Measurements from ENCODE around the gene N4BP2L1. TPM values are rescaled to one million over a fixed set of nuclear protein-coding genes. Genes with fewer than 3 reads are reported as not detected.
"Not testable (repeated sequence)": the region's sequence is repeated elsewhere in the genome, so short reads cannot be mapped to it uniquely, and the experiment has no call there.

N4BP2L1 gene
- total RNA-seq, 6 experiments from 2014 or later = 0.08 to 0.60 (median 0.33) TPM

DNA sequence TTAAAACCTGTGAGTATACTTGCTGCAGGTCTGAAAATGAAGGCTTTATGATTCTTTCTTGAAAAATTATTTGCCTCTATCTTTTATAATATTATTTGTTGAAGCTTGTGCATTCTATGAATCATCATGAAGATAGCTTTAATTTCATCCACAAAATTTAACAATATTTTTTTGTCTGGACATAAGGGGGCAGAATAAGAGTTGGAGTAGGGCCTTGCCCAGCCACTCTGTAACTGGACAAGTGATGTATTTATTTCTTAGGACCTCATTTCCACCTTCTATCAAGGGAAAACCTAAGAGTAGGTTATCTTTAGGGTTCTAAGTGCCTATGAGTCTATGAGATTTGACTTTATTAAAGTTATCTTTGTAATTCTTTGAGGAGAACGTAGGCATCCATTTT lies 49.9 kb downstream of the N4BP2L1 start:
- peaks cover 20% of the 10 kb centered on the region for H3K36me3 Mint-ChIP-seq (ENCODE audit: low read depth)

DNA sequence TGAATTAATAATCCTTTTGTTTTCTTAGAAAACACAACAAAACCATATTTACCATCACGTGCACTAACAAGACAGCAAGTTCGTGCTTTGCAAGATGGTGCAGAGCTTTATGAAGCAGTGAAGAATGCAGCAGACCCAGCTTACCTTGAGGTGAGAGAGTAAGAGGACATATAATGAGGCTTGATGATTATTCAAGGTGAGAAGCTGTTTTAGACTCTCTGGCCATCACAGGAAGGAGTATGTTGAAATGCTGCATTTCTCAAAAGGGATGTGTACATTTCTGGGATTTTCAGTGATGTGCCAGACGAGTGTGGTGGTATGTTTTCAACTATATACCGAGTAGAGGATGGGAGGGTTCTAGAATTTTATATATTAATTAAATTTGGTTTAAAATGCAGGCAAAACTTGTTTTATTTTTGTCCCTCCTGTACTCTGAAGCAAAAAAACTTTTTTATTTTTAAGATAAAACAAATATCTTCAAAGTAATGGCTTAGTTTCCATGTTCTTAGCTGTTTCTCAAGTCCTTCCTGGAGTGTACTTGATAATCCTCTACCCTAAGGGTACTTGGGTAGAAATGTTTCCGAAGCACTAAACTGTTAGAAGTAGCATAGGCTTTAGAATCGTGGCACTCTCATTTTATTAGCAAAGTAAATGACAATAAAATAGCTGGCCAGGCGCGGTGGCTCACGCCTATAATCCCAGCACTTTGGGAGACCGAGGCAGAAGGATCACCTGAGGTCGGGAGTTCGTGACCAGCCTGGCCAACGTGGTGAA lies 51.1 kb downstream of the N4BP2L1 start:
- Mint-ChIP-seq H3K9me3 (peaks cover 7% of the 10 kb centered on the region; the same call in 1 of the 2 replicates), H3K27me3 (ENCODE audit: insufficient read depth) (no peaks in the 10 kb centered on the region), H3K36me3 (ENCODE audit: low read depth) (peaks cover 31% of the 10 kb centered on the region), H3K4me3 (no peak overlapping the region), H3K27ac (no peak overlapping the region), H3K4me1 (ENCODE audit: low read depth) (no peaks in the 10 kb centered on the region)
- TF ChIP-seq, protein P1, sequence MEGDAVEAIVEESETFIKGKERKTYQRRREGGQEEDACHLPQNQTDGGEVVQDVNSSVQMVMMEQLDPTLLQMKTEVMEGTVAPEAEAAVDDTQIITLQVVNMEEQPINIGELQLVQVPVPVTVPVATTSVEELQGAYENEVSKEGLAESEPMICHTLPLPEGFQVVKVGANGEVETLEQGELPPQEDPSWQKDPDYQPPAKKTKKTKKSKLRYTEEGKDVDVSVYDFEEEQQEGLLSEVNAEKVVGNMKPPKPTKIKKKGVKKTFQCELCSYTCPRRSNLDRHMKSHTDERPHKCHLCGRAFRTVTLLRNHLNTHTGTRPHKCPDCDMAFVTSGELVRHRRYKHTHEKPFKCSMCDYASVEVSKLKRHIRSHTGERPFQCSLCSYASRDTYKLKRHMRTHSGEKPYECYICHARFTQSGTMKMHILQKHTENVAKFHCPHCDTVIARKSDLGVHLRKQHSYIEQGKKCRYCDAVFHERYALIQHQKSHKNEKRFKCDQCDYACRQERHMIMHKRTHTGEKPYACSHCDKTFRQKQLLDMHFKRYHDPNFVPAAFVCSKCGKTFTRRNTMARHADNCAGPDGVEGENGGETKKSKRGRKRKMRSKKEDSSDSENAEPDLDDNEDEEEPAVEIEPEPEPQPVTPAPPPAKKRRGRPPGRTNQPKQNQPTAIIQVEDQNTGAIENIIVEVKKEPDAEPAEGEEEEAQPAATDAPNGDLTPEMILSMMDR (IDR thresholded peaks at IDR 0.05) = no peak
- no peak for DNase-seq

More for the DNA sequence above, 49.9 kb downstream of the N4BP2L1 start:
- Mint-ChIP-seq H3K27ac (no peak overlapping the region), H3K27me3 (ENCODE audit: insufficient read depth) (no peaks in the 10 kb centered on the region), H3K9me3 (peaks cover 7% of the 10 kb centered on the region; the same call in 1 of the 2 replicates), H3K4me3 (no peak overlapping the region), H3K4me1 (ENCODE audit: low read depth) (no peaks in the 10 kb centered on the region)
- TF ChIP-seq, protein P1 (IDR thresholded peaks at IDR 0.05) = peak; percentile 12; the same call in 1 of the 2 replicates
- no peak for DNase-seq

DNA sequence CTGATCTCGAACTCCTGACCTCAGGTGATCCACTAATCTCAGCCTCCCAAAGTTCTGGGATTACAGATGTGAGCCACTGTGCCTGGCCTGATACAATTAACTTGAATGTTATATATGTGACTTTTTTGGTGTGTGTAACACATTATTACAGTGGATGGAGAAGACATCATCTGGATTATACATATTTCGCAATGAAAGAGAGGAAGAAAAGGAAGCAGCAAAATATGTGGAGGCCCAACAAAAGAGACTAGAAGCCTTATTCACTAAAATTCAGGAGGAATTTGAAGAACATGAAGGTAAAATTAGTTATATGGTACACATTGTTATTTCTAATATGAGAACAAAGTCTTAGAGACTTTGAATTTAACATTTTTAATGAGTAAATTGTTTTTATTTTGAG lies 57.1 kb downstream of the N4BP2L1 start:
- peaks cover 7% of the 10 kb centered on the region; the same call in 1 of the 2 replicates for H3K9me3 Mint-ChIP-seq
- no peaks in the 10 kb centered on the region for H3K4me1 Mint-ChIP-seq (ENCODE audit: low read depth)
- TF ChIP-seq, protein P1 (IDR thresholded peaks at IDR 0.05) = no peak
- no peak overlapping the region for H3K27ac Mint-ChIP-seq
- no peak for DNase-seq
- no peak overlapping the region for H3K4me3 Mint-ChIP-seq
- peaks cover 34% of the 10 kb centered on the region for H3K36me3 Mint-ChIP-seq (ENCODE audit: low read depth)
- H3K27me3 Mint-ChIP-seq (ENCODE audit: insufficient read depth) = no peaks in the 10 kb centered on the region

DNA sequence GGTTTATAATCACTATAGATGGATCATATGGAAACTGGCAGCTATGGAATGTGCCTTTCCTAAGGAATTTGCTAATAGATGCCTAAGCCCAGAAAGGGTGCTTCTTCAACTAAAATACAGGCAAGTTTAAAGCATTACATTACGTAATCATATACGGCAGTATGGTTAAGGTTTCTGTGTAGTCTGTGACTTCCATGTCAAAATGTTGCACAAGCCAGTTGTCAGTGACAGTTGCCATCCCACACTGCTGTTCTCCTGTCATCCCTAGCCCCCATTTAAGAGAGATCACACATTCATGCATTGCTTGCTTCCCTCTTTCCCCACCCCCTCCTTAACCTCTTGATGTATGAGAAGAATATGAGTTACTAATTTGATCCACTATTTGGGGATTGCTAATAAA lies 65.4 kb downstream of the N4BP2L1 start:
- TF ChIP-seq, protein P1 (IDR thresholded peaks at IDR 0.05) = no peak
- no peak for DNase-seq
- H3K4me1 Mint-ChIP-seq (ENCODE audit: low read depth) = no peaks in the 10 kb centered on the region
- H3K36me3 Mint-ChIP-seq (ENCODE audit: low read depth) = no peaks in the 10 kb centered on the region; the same call in 1 of the 2 replicates
- H3K27ac Mint-ChIP-seq = no peak overlapping the region
- no peak overlapping the region for H3K4me3 Mint-ChIP-seq
- H3K9me3 Mint-ChIP-seq = no peaks in the 10 kb centered on the region
- H3K27me3 Mint-ChIP-seq (ENCODE audit: insufficient read depth) = no peaks in the 10 kb centered on the region; the same call in 1 of the 2 replicates

DNA sequence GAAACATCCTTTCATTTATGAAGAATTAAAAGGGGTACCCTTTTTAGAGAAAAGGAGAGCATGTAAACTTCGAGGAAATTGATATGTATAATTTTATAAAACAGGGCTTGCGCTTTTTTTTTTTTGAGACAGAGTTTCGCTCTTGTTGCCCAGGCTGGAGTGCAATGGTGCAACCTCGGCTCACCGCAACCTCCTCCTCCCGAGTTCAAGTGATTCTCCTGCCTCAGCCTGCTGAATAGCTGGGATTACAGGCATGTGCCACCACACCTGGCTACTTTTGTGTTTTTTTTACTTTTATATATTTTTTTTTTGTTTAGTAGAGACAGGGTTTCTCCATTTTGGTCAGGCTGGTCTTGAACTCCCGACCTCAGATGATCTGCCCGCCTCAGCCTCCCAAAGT lies 72.0 kb downstream of the N4BP2L1 start:
- H3K27ac Mint-ChIP-seq; H3K9me3 Mint-ChIP-seq; H3K27me3 Mint-ChIP-seq (ENCODE audit: insufficient read depth); H3K4me3 Mint-ChIP-seq; DNase-seq; H3K4me1 Mint-ChIP-seq (ENCODE audit: low read depth); H3K36me3 Mint-ChIP-seq (ENCODE audit: low read depth): not testable (repeated sequence)

DNA sequence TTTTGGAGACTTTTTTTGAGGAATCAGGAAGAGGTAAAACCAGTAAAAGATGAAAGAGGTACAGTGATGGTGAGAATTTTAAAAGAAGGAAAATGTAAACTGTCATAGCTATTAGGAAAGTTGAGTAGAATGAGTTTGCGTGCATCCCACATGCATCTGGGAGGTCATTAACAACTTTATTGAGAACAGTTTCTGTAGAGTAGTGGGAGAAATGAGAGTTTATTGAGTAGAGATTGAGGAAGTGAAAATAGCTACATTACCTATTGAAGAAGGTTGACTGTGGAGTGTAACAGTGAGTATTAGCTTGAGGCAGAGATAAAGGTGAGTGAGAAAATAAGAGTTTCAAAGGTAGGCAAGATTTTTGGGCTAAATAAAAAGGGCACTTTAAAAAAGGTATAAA lies 73.9 kb downstream of the N4BP2L1 start:
- no peaks in the 10 kb centered on the region for H3K4me1 Mint-ChIP-seq (ENCODE audit: low read depth)
- no peak overlapping the region for H3K4me3 Mint-ChIP-seq
- no peaks in the 10 kb centered on the region for H3K27me3 Mint-ChIP-seq (ENCODE audit: insufficient read depth)
- no peak overlapping the region for H3K27ac Mint-ChIP-seq
- H3K36me3 Mint-ChIP-seq (ENCODE audit: low read depth) = peaks cover 20% of the 10 kb centered on the region
- TF ChIP-seq, protein P1 (IDR thresholded peaks at IDR 0.05) = no peak
- no peaks in the 10 kb centered on the region for H3K9me3 Mint-ChIP-seq
- DNase-seq = no peak

DNA sequence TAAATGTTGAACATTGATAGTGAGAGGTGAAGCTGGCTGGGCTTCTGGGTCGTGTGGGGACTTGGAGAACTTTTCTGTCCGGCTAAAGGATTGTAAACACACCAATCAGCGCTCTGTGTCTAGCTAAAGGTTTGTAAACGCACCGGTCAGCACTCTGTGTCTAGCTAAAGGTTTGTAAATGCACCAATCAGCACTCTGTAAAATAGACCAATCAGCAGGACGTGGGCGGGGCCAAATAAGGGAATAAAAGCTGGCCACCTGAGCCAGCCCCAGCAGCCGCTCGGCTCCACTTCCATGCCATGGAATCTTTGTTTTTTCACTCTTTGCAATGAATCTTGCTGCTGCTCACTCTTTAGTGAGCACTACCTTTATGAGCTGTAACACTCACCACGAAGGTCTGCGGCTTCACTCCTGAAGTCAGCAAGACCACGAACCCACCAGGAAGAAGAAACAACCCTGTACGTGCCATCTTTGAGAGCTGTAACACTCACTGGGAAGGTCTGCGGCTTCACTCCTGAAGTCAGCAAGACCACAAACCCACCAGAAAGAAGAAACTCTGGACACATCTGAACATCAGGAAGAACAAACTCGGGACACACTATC lies 77.0 kb downstream of the N4BP2L1 start:
- not testable (repeated sequence) for H3K27me3 Mint-ChIP-seq (ENCODE audit: insufficient read depth); H3K9me3 Mint-ChIP-seq; DNase-seq; H3K27ac Mint-ChIP-seq; H3K4me1 Mint-ChIP-seq (ENCODE audit: low read depth); H3K4me3 Mint-ChIP-seq
- H3K36me3 Mint-ChIP-seq (ENCODE audit: low read depth) = peaks cover 21% of the 10 kb centered on the region
